Measurements from ENCODE around the gene TMEM223.
"Not testable (repeated sequence)": the region's sequence is repeated elsewhere in the genome, so short reads cannot be mapped to it uniquely, and the experiment has no call there.

The TMEM223 gene

DNA sequence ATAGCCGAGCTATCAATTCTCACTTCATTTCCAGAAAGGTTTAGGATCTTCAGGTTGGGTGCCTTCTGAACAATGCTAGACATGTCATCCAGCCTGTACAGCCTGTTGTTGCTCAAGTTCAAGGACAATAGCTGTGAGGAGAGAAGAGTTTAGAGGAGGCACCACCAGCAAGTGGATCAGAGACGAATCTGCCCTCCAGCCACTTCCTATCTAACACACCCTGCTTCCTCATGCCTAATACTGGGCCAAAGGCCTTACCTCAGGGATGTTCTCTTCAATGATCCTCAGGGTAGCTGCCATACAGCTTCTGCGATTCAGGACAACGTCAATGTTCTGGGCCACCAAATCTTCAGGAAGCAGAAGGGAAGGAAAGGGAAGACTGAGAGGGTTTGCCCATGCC is 9.3 kb upstream of the TMEM223 start:
- DNase-seq (ENCODE audit: low read depth) = no peak

DNA sequence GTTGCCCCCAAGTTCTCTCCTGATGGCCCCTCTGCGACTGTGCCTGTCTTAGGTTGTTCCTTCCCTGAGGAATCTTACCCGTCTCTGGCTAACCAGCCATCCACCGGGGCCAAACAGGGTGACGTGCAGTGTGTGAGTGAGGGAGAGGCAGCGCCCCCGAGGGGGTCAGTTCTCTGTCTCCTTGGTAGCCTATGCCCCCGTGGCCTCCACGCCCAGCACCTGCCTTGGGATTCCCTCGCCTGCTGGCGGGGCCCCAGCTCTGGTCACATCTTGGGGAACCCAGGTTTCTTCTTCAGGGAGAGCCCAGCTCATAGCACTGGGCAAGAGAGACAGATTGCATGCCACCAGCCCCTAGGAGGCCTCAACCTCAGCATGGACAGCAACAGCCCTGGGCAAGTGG is 7.7 kb upstream of the TMEM223 start:
- no peak for DNase-seq (ENCODE audit: low read depth)

DNA sequence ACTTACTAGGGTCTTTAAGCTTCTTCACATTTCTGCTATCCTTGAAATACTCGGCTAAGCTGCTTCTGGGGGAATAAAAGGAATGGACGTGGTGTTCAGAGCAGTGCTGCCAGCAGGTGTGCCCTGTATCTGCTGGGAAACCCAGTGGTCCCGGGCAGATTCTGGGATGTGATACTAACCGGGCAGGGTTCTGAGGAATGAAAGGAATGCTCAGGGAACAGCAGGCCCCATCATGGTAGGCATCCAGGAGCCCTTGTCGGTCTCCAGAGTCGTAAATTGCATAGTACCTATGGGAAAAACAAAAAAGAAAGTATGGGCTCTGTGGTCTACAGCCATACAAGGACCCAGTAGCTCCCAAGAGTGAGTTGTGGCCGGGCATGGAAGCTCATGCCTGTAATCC is 4.5 kb upstream of the TMEM223 start:
- DNase-seq (ENCODE audit: low read depth) = no peak

DNA sequence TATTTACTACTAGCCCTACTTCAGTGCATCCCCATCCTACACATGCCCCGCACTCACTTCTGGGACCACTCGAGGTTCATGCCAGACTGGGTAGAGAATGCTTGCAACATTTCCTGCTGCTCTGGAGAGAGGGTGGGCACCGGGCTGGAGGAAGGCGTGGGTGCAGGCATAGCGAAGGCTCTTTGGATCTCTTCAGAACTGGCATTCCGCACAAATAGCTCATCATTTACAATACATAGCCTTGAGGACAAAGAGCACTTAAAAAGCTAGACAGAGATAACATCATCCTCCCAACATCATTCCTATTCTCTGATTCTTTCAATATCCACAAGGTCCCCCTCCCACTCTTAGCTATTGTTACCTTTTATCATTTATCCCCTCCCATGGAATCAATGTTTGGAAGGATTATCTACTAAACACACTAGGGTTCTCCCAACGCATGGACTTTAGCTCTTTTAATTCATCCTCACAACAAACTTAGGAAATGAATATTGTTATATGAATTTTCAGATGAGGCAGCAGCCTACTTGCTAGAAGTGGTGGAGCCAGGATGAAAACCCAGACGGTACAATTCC is 2.5 kb upstream of the TMEM223 start:
- no peak for DNase-seq (ENCODE audit: low read depth)

DNA sequence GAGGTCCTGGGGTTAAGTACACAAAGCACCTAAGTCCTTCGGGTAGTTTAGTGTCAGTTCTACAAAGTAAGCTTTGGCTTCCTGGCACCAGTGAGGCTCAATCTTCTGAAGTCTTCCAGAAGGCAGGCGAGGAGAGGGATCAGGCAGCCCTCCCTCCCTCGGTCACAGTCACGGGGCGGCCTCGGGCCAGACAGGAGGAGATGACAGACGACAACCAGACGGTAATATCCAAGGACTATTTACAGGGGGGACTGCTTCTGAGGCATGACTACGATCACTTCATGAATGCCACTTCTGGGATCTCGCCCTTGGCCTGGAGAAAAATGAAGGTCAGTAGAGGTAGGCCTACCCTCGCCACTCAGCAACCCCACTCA is 383 bp upstream of the TMEM223 start:
- DNase-seq (ENCODE audit: low read depth) = no peak

DNA sequence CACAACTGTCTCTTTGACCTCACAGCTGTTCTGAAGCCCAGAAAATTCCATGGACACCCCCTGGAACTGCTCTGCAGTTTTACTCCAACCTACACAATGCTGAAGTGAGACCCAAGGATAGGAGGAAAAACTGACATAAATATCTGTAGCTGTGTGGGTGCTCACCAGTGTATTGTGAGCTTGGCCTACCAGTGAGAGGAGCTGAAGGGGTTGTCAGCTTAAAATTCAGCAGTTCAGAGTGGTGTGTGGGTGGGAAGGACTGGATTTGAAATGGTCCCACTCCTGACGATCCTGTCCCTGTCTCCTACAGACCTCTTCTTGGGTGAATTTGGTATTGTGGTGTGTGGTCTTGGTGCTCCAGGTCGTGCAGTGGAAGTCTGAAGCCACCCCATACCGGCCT is 2.2 kb downstream of the TMEM223 start:
- DNase-seq (ENCODE audit: low read depth) = no peak

DNA sequence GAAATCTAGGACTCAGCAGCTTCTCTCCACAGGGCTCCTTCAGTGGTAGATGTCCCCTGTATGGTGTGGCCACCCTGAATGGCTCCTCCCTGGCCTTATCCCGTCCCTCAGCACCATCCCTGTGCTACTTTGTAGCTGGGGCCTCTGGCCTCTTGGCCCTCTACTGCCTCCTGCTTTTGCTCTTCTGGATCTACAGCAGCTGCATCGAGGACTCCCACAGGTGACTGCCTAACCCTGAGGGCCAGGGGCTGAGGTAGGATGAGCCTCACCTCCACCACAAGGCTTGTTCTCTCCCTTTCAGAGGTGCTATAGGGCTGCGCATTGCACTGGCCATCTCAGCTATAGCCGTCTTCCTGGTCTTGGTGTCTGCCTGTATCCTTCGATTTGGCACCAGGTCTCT is 2.8 kb downstream of the TMEM223 start:
- DNase-seq (ENCODE audit: low read depth) = no peak

DNA sequence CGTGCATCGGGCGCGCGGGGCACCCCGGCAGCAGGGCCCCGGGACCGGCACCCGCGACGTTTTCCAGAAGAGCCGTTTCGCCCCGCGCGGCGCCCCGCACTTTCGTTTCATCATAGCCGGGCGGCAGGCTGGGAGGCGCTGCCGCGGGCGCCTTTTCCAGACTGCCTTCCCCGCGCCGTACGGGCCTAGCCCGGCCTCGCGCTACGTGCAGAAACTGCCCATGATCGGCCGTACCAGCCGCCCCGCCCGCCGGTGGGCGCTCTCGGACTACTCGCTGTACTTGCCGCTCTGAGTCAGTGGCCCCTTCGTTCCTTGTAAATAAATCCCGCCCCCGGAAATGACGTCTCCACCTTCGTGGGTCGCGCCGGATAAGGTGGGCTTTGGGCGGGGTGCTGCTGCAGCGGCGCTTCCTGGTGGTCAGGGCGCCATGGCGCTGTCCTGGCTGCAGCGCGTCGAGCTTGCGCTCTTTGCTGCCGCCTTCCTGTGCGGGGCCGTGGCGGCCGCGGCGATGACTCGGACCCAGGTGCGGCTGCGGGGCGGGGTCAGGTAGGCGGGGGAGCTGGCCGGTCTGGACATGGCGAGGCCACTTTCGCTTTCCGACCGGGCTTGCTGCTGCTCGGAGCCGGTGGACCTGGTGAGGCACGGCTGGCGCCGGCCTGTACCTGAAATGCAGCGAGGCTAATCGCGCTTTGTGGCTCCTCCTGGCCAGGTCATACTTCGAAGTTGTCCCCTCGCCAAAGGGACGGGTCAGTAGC is 4.6 kb downstream of the TMEM223 start, which contains the start of gene TMEM179B:
TMEM179B (plus strand) TSS at position 398 of the 755 bp plus-strand sequence; CDS start at position 428, 30 bp downstream.
- peak; percentile 97 for DNase-seq (ENCODE audit: low read depth)

DNA sequence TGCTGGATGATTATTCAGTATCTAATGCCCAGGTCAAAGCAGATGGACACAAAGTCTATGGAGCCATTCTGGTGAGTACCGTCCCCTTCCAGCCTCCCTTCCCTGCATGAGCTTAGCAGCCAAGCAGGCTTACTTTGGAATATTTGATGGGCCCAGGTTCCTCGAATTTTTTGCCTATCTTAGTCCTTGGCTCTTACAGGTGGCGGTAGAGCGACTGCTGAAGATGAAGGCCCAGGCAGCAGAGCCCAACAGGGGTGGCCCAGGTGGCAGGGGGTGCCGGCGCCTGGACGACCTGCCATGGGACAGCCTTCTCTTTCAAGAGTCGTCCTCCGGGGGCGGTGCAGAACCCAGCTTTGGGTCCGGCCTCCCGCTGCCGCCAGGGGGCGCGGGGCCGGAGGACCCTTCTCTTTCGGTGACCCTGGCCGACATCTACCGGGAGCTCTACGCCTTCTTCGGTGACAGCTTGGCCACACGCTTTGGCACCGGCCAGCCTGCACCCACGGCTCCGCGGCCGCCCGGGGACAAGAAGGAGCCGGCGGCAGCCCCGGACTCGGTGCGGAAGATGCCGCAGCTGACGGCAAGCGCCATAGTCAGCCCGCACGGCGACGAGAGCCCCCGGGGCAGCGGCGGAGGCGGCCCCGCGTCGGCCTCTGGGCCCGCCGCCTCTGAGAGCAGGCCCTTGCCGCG is 5.3 kb downstream of the TMEM223 start:
- DNase-seq (ENCODE audit: low read depth) = peak; percentile 70

DNA sequence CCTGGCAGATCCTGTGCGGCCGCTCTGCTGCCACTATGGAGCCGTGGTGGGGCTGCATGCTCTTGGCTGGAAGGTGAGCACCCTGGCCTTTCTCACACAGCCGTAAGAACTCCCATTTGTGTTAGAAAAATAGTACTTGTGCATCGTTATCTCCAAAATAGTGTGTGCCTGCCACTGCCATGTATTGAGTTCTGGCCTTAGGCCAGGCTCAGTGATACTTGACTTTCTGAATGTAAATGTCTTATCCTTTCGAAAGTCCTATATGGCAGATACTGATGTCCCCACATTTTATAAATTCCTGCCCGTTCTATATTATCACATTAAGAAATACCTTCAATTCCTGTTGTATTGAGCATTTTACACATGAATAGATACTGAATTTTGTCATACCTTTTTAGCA is 9.1 kb downstream of the TMEM223 start:
- DNase-seq (ENCODE audit: low read depth) = no peak

DNA sequence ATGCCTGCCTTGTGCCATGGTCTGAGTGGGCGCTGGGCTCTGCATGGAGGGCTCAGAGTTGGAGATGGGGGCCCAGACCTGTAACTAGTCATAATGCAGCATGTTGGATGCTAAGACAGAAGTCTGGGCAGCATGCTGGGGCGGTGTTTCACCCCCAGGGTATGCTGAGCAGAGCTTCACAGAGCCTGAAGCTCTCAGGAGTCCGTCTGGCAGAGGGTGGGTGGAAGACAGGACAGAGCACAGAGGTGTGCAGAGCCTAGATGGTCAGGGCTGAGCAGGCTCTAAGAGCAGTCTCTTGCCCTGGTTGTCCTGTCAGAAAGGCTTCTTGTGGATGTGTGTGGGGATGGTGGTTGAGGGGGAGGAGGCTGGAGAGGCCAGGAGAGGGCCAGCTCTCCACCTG is 13.4 kb downstream of the TMEM223 start:
- no peak for DNase-seq (ENCODE audit: low read depth)

DNA sequence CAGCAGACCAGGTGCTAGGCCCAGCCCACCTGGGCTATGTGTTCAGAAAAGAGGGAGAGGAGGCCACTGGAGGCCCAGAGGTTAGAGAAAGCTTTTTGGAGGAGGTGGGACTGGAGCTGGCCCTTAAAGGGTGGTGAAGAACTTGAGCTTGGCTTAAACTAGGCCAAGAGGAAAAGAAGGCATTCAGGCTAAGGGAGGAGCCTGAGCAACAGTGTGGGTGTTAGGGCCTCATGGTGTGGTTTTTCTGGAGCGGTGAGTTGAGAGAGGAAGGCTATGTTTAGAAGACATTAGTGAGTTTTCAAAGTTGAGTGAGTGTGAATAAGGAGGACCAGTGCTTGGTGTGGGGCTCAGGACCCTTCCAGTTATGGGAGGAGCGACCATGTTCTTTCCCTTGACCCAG is 14.4 kb downstream of the TMEM223 start:
- no peak for DNase-seq (ENCODE audit: low read depth)

DNA sequence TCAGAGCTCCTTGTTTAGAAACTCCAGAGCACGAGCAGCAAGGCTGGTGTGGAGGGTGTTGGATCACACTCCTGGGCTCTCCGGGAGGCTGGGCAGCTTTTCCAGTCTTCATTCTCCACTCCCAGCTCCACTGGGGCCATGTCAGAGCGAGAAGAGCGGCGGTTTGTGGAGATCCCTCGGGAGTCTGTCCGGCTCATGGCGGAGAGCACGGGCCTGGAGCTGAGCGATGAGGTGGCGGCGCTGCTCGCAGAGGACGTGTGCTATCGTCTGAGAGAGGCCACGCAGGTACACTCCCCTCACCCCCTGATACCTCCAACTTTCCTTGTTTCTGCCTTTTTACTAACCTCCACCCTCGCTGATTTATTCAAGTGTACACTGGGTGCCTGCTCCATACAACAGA is 16.2 kb downstream of the TMEM223 start:
- no peak for DNase-seq (ENCODE audit: low read depth)

DNA sequence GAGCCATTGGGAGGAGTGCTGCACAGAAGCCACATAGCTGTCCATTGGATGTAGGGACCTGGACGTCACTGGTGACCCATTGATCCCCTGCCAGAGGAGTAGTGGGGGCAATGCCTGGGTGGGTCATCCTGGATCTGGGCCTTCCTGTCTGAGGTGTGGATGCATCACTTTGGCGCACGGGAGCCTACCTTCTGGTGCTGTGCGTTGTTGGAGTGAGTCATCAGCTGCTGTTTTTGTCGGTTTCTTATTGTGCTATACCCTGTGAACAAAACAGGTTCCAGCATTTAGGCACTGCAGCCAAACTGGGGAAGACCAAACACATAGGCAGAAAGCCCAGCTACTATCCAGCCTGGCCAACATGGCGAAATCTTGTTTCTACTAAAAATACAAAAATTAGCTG is 17.4 kb downstream of the TMEM223 start:
- DNase-seq (ENCODE audit: low read depth) = no peak

DNA sequence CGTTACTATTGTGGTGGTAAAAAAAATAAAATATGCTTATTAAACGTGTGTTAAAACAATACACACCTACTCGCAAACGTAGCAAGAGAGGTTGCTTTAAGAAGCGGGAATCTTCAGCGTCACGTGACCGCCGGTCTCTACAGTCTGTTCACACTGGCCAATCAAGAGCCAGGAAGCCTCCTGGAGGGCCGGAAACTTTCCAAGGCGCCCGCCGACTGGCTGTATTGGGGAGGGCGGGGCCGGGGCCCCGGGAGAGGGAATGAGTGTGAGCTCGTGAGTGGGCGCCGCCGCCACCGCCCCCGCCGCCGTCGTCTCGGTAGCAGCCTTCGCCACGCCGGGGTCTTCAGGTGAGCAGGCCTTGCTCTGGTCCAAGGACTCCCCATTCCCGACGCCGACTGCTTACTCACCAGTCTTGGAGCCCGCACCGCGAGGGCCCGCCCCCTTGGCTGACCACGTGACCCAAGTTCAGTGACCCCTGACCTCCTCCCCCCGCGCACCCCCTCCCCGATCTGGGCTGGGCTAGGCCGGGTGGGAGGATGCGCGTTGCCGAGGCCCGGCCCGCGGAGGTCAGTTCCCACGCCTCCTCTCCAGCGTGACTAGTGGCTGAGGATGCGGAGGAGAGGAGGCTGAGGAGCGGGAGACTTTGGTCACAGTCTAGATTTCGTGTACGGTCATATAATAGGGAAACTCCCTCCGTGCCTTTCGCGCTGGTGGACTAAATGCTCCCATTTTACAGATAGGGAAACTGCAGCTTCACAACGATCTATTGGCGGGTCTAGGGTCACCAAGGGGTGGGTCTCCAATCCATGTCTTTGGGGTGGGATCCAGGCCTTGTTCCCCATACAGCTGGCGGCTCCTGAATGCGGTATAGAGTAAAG is 20.4 kb downstream of the TMEM223 start, which contains the start of gene TAF6L:
TAF6L (plus strand) TSS at position 253 of the 878 bp plus-strand sequence. CDS start 4,388 bp downstream, outside the sequence.
- peak; percentile 79 for DNase-seq (ENCODE audit: low read depth)

DNA sequence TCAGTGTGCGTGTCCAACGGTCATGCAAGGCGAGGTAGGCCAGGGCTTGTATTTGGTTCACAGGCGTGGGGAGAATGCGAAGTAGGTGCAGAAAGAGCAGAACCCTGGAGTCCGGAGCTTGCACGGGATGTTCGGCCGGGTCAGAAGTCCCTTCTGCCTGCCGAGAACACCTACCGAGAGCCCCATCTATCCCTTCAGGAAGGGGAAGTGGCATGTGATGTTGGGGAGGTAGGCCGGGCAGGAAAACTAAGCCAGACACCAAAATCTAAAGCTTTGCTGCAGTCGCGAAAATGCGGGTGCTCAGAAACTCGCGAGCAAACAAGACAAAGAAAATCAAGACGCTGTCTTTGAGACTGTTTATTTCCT is 21.0 kb downstream of the TMEM223 start:
- DNase-seq (ENCODE audit: low read depth) = no peak

DNA sequence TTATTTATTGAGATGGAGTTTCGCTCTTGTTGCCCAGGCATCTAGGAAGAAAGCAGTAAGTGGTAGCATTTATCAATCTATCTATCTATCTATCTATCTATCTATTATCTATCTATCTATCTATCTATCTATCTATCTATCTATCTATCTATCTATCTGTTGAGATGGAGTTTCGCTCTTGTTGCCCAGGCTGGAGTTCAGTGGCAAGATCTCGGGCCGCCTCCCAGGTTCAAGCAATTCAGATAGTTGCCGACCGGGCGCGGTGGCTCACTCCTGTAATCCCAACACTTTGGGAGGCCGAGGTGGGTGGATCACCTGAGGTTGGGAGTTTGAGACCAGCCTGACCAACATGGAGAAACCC is 31.0 kb downstream of the TMEM223 start:
- not testable (repeated sequence) for DNase-seq (ENCODE audit: low read depth)

DNA sequence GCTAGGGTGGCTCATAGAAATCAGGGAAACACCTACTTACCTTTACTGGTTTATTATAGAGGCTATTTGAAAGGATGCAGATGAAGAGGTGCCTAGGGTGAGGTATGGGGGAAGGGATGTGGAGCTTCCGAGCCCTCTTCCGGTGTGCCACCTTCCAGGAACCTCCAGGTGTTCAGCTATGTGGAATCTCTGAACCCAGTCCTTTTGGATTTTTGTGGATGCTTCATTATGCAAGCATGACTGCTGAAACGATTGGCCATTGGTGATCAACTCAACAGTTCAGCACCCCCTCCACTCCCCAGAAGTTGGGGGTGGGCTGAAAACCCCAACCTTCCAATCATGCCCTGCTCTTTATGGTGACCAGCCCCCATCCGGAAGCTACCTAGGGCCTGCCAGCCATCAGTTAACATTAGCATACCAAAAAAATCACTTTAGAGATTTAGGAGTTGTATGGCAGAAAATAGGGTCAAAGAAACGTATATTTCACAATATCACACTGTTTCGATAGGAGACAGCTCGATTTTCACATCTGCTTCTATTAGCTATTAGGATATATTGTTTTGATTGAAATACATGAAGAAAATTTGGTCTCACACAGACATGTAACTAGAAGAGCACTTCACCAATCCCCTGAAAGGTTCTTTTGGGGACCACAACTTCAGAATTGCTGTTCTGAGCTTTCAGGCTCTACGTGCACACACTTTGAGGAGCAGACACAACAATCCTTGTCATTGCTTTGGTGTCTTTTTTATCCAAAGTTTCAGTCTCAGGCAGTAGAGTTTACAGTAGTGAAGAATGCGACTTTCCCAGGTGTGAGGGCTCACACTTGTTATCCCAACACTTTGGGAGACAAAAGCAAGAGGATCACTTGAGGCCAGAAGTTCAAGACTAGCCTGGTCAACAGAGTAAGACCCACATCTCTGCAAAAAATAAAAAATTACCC is 33.7 kb downstream of the TMEM223 start:
- no peak for DNase-seq (ENCODE audit: low read depth)

DNA sequence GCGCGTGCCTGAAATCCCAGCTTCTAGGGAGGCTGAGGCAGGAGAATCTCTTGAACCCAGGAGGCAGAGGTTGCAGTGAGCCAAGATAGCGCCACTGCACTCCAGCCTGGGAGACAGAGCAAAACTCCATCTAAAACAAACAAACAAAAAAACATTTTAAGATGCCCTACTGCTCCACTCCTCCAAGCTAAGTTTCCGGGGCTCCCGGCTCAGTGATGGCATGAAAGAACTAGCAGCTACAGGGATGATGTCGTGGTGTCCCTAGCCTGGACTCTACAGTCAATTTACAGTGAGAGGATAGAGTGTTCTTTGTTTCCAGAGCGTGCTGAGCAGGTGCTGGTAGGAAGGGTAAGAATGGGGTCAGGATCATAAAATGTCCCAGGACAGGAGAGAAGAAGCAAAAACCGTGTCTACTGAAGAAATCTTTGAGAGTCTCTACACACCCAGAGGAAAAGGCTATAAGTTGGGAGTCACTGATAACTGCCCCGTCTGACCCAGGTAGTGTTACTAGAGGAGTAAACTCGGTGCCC is 36.7 kb downstream of the TMEM223 start:
- no peak for DNase-seq (ENCODE audit: low read depth)

DNA sequence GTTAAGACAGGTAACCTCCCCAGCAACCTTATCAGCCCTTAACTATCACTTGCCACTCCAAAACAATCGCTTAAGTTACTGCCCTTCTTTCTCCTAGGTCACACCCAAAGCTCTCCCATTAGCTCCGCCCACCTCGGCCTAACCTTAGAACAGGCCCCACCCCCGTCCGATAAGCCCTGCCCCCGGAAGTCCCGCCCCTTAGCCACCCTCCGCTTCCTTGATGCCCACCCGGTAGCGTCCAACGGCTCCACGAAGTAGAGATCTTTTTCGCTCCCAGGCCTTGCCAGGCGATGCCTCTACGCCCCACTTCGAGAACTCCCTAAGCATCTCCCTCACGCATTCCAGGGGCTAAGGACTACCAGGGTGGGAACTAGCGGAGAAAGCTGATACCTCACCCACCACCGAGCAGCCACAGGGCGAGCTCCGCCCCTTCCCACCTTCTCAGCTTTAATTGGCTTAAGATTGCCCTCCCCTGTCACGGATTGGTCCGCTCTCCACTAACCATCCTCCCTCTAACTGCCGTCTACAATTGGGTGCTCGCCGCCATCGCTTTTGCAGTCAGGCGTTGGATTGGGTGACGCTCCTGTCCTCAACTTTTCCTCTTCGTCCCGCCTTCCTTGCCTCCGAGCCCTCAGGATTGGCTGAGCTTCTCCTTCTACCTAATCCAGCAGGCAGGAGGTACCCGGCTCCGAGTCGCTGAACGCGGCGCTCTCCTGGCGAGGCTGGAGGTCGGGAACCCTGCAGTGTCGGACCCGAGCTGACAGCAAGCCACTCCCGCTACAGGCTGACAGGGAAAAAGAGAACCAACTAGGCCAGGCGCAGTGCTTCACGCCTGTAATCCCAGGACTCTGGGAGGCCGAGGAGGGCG is 37.8 kb downstream of the TMEM223 start, which contains the start of gene ZBTB3:
ZBTB3 (minus strand) TSS at position 425 of the 868 bp plus-strand sequence. CDS start 496 bp downstream, outside the sequence.
- peak; percentile 92 for DNase-seq (ENCODE audit: low read depth)

Data from stimulated activated CD8-positive, alpha-beta memory T cell treated with anti-CD3 and anti-CD28 coated beads, Interleukin-15, amount 100 ng/mL, for 24 hours (primary cell).